Heart right ventricle (tissue), 16 donors: ENCODE results near the gene MYH7. TPM values are rescaled to one million over a fixed set of nuclear protein-coding genes. Genes with fewer than 3 reads are reported as not detected.
"Not testable (repeated sequence)": the region's sequence is repeated elsewhere in the genome, so short reads cannot be mapped to it uniquely, and the experiment has no call there.

Source experiments
- ATAC-seq, 8 donors: fragments of 200-7000 bp; cut with Tn5 transposase; one replicate each; pipeline ENCODE4 v1.9.1; 2020; ENCODE audit warnings: mild to moderate bottlenecking in 8 of 8, moderate library complexity in 8 of 8, moderate number of reproducible peaks in 1 of 8
- DNase-seq, 2 donors: peaks; one replicate each; pipeline ENCODE4 v3.0.0-alpha.2; 2020
- H3K27ac ChIP-seq, 10 donors: fragments of 200-600 bp; sonication (generic) in 2 of 10; one replicate each; pipeline versions ENCODE4 v1.5.0 to v1.8.0; 2020 to 2022; ENCODE audit warnings: mild to moderate bottlenecking in 3 of 10
- H3K27me3 ChIP-seq, 7 donors: fragments of 200-600 bp; one replicate each; pipeline ENCODE4 v1.8.0; 2021 to 2022; ENCODE audit warnings: mild to moderate bottlenecking in 2 of 7
- H3K36me3 ChIP-seq, 9 donors: fragments of 200-600 bp; sonication (generic) in 1 of 9; one replicate each; pipeline versions ENCODE4 v1.5.0 to v1.8.0; 2020 to 2022; ENCODE audit warnings: mild to moderate bottlenecking in 2 of 9
- H3K4me1 ChIP-seq, 9 donors: fragments of 200-600 bp; sonication (generic) in 1 of 9; one replicate each; pipeline versions ENCODE4 v1.5.0 to v1.8.0; 2020 to 2022; ENCODE audit warnings: mild to moderate bottlenecking in 4 of 9
- H3K4me3 ChIP-seq, 10 donors: fragments of 200-600 bp; sonication (generic) in 2 of 10; one replicate each; pipeline versions ENCODE4 v1.5.0 to v1.8.0; 2020 to 2022; ENCODE audit warnings: mild to moderate bottlenecking in 7 of 10, moderate library complexity in 2 of 10
- H3K9me3 ChIP-seq, 11 donors: fragments of 200-600 bp in 10 of 11; sonication (generic) in 2 of 11; one replicate each; pipeline versions ENCODE4 v1.5.0 to v1.8.0; 2013 to 2022; ENCODE audit warnings: mild to moderate bottlenecking in 2 of 11, control low read depth in 1 of 11, moderate library complexity in 1 of 11
- CTCF ChIP-seq, 9 donors: fragments of 200-600 bp; sonication (generic) in 2 of 9; IDR thresholded peaks; one replicate each; pipeline versions ENCODE4 v1.5.0 to v1.8.0; 2021 to 2022; ENCODE audit warnings: antibody characterized with exemption in 9 of 9, mild to moderate bottlenecking in 5 of 9, moderate library complexity in 1 of 9
- WGBS, 2 donors: extraction: QIAGEN DNeasy Blood & Tissue Kit; methylation state at CpG; one replicate each; pipeline ENCODE4 v1.1.7; 2013; ENCODE audit warnings: inconsistent platforms in 1 of 2; 5-methylcytosine and 5-hydroxymethylcytosine counted together
- intact Hi-C, 10 donors: fragments of 100-400 bp; cut with DNase I; formaldehyde crosslinking; loops; one replicate each; pipeline versions ENCODE4 v1.11.1 to v1.14.2; 2022
- polyA plus RNA-seq, 2 donors: library from polyadenylated mRNA; stranded (reverse); fragments of 200-250 nt; gene quantifications; one replicate each; pipeline ENCODE4 v1.2.3, GENCODE V29; 2013
- total RNA-seq, 10 donors: library from RNA; stranded (reverse); fragmentation: NEBNext Ultra II Directional in 3 of 10; extraction: Animal tissue kit (Norgen Biotek cat#: 25700) in 3 of 10; gene quantifications; one replicate each; pipeline versions ENCODE4 v1.2.1 to v1.2.4, GENCODE V29; 2021 to 2023
- donor health status: Arrhythmogenic right ventricular cardiomyopathy.
- donor health status: ischemic (EF 13 %, LVEDD 7.1; RV severe dilation, severe dysfunction).
- donor health status: healthy with polysubstance abuse.
- donor health status: DM: no; HTN: yes; CAD: no.
- donor health status: DM: no; HTN: no; CAD: no.
- donor health status: ischemic (EF 25% LVEDD 6.9; RV normal size, moderate dysfunction).
- donor health status: ischemic (EF 25% LVEDD 5.7; RV mildly dilated, moderate dysfunction).
- donor health status: healthy.
- donor health status: DM: yes; HTN: yes; CAD: no.
- donor health status: Ischemic cardiomyopathy.
- donor health status: ischemic (EF 35%, LVEDD 5.7; RV mildly dilated, moderate dysfunction).
- donor health status: nonischemic (EF 11% LVEDD 7.7; RV severe dilation, severe dysfunction).
- donor health status: DM: yes; HTN: yes; CAD: no.
- donor health status: PGD.
- donor health status: ischemic (EF 29% LVEDD 5.4; RV normal size, mild dysfunction).
- donor health status: nonischemic (EF 23%, LVEDD 6.1; RV moderate dilation, normal function).

MYH7 gene
- total and polyA plus RNA-seq, 12 donors = 641 to 22,607 (median 18,940) TPM

GRCh38 chr14:23428686-23429495 lies 6.6 kb downstream of the MYH7 start:
- TF ChIP-seq CTCF (IDR thresholded peaks at IDR 0.05) = no peak

GRCh38 chr14:23425798-23426197 lies 9.7 kb downstream of the MYH7 start:
- 47 to 64% methylated on average over 6 of the region's 6 CpGs for WGBS, 2 donors
- ATAC-seq = peak in 1 of 8 donors; percentile 0

More at GRCh38 chr14:23428686-23429495, 6.6 kb downstream of the MYH7 start:
- intact Hi-C loops = no loop called here
- no peaks in the 10 kb centered on the region for H3K9me3 ChIP-seq
- ATAC-seq = peak in 5 of 8 donors; percentile 1 to 15 (median 7)
- H3K27me3 ChIP-seq = no peaks in the 10 kb centered on the region
- peaks cover 0 to 3% (median 0%) of the 10 kb centered on the region in 9 donors for H3K4me1 ChIP-seq
- DNase-seq = peak in 1 of 2 donors; percentile 17
- WGBS, 2 donors = 53 to 62% methylated on average over 13 of the region's 13 CpGs
- peak overlapping the region in 1 of 10 donors; percentile 96 for H3K27ac ChIP-seq
- H3K4me3 ChIP-seq = peak overlapping the region in 3 of 10 donors; percentile 3 to 58 (median 47)
- peaks cover 0 to 67% (median 20%) of the 10 kb centered on the region in 9 donors for H3K36me3 ChIP-seq

GRCh38 chr14:23425169-23425568 lies 10.3 kb downstream of the MYH7 start:
- H3K27ac ChIP-seq = peak overlapping the region in 2 of 10 donors; percentile 11 to 56
- intact Hi-C loops = no loop called here
- no peaks in the 10 kb centered on the region for H3K27me3 ChIP-seq
- no peaks in the 10 kb centered on the region for H3K9me3 ChIP-seq
- peaks cover 0 to 26% (median 0%) of the 10 kb centered on the region in 9 donors for H3K4me1 ChIP-seq
- peaks cover 0 to 59% (median 8%) of the 10 kb centered on the region in 9 donors for H3K36me3 ChIP-seq
- H3K4me3 ChIP-seq = peak overlapping the region in 1 of 10 donors; percentile 14
- no peak for TF ChIP-seq CTCF (IDR thresholded peaks at IDR 0.05)
- WGBS, 2 donors = 44 to 48% methylated on average over 10 of the region's 10 CpGs
- ATAC-seq = no peak
- DNase-seq = no peak

More at GRCh38 chr14:23425798-23426197, 9.7 kb downstream of the MYH7 start:
- DNase-seq = peak in 1 of 2 donors; percentile 8
- peak overlapping the region in 1 of 10 donors; percentile 14 for H3K4me3 ChIP-seq
- H3K27ac ChIP-seq, H3K9me3 ChIP-seq, intact Hi-C loops, H3K27me3 ChIP-seq: not testable (repeated sequence)
- peaks cover 0 to 21% (median 0%) of the 10 kb centered on the region in 9 donors for H3K4me1 ChIP-seq
- H3K36me3 ChIP-seq = peaks cover 0 to 59% (median 5%) of the 10 kb centered on the region in 9 donors

GRCh38 chr14:23423657-23424056 lies 11.8 kb downstream of the MYH7 start:
- Histone ChIP-seq H3K4me1 (peaks cover 0 to 31% (median 0%) of the 10 kb centered on the region in 9 donors), H3K4me3 (peak overlapping the region in 1 of 10 donors; percentile 16), H3K36me3 (peaks cover 0 to 54% (median 8%) of the 10 kb centered on the region in 9 donors), H3K27ac (peak overlapping the region in 6 of 10 donors; percentile 5 to 69 (median 42)), H3K27me3 (no peaks in the 10 kb centered on the region), H3K9me3 (no peaks in the 10 kb centered on the region)
- intact Hi-C loops = no loop called here
- WGBS, 2 donors = 50 to 59% methylated on average over 6 of the region's 6 CpGs
- DNase-seq (peak in 1 of 2 donors; percentile 6), ATAC-seq (peak in 3 of 8 donors; percentile 1 to 7 (median 1))
- no peak for TF ChIP-seq CTCF (IDR thresholded peaks at IDR 0.05)
